Keratinocyte (primary cell): Measurements from ENCODE around the gene PDZRN3. TPM values are rescaled to one million over a fixed set of nuclear protein-coding genes. Genes with fewer than 3 reads are reported as not detected.

Source experiments
- DNase-seq: peaks from one replicate; pipeline ENCODE4 v3.0.0-alpha.2; 2011; ENCODE audit warnings: low read depth, missing footprints, low spot score
- FAIRE-seq: peaks from 2 replicates; lab custom pipeline; 2011; peaks lifted over from hg19 to GRCh38; lab: Jason Lieb, UNC
- H2AFZ ChIP-seq: 2 replicates; pipeline ENCODE4 v1.6.0; 2012; ENCODE audit warnings: low read length, control low read depth, inconsistent platforms; ENCODE audit not compliant: control insufficient read depth
- H3K27ac ChIP-seq: 2 replicates; pipeline ENCODE4 v1.5.1; 2011; ENCODE audit warnings: low read length; ENCODE audit not compliant: control insufficient read depth, insufficient read depth
- H3K27me3 ChIP-seq: 3 replicates; pipeline ENCODE4 v1.6.0; 2011; ENCODE audit warnings: low read length; ENCODE audit not compliant: control insufficient read depth, insufficient read depth; ENCODE audit errors: extremely low read depth
- H3K36me3 ChIP-seq, 2 experiments: 2 replicates in 1 of 2; 3 replicates in 1 of 2; pipeline ENCODE4 v1.5.1; 2011; ENCODE audit warnings: low read length in 2 of 2, mild to moderate bottlenecking in 1 of 2; ENCODE audit not compliant: control insufficient read depth in 2 of 2, insufficient read depth in 2 of 2; ENCODE audit errors: extremely low read depth in 1 of 2
- H3K4me1 ChIP-seq: 3 replicates; pipeline ENCODE4 v1.5.1; 2011; ENCODE audit warnings: low read length; ENCODE audit not compliant: control insufficient read depth, insufficient read depth; ENCODE audit errors: extremely low read depth
- H3K4me2 ChIP-seq: 3 replicates; pipeline ENCODE4 v1.6.0; 2011; ENCODE audit warnings: low read depth, low read length; ENCODE audit not compliant: control insufficient read depth, insufficient read depth; ENCODE audit errors: extremely low read depth
- H3K4me3 ChIP-seq, 3 experiments: fragments of 200-600 bp in 1 of 3; sonication (generic) in 1 of 3; 2 replicates in 2 of 3; 3 replicates in 1 of 3; pipeline ENCODE4 v1.5.1; 2011 to 2016; ENCODE audit warnings: low read length in 3 of 3, mild to moderate bottlenecking in 3 of 3, control low read depth in 2 of 3, inconsistent platforms in 1 of 3, low read depth in 1 of 3, mixed read lengths in 1 of 3, mixed run types in 1 of 3, moderate library complexity in 1 of 3; ENCODE audit not compliant: control insufficient read depth in 2 of 3, insufficient read depth in 2 of 3; ENCODE audit errors: extremely low read depth in 1 of 3
- H3K79me2 ChIP-seq: 2 replicates; pipeline ENCODE4 v1.6.0; 2012; ENCODE audit warnings: low read length; ENCODE audit not compliant: control insufficient read depth, insufficient read depth
- H3K9ac ChIP-seq: 3 replicates; pipeline ENCODE4 v1.6.0; 2011; ENCODE audit warnings: low read length; ENCODE audit not compliant: control insufficient read depth, insufficient read depth; ENCODE audit errors: extremely low read depth
- H3K9me1 ChIP-seq: 3 replicates; pipeline ENCODE4 v1.6.0; 2011; ENCODE audit warnings: low read length; ENCODE audit not compliant: control insufficient read depth, insufficient read depth; ENCODE audit errors: extremely low read depth
- H3K9me3 ChIP-seq: 2 replicates; pipeline ENCODE4 v1.5.1; 2012; ENCODE audit warnings: low read depth, low read length; ENCODE audit not compliant: control insufficient read depth
- H4K20me1 ChIP-seq: 3 replicates; pipeline ENCODE4 v1.6.0; 2011; ENCODE audit warnings: low read length; ENCODE audit not compliant: control insufficient read depth, insufficient read depth; ENCODE audit errors: extremely low read depth
- EZH2 ChIP-seq: IDR thresholded peaks from one replicate; pipeline ENCODE4 v1.6.1; 2012; ENCODE audit warnings: inconsistent platforms, mild to moderate bottlenecking, low read length, moderate library complexity
- dilution Hi-C: fragments of 300-500 bp; cut with MboI; formaldehyde crosslinking; loops from one replicate; pipeline ENCODE4 v1.7.0; 2020; ENCODE audit warnings: low sequenced_read_pairs; ENCODE audit not compliant: extremely low pct_ligation_motif_present
- polyA plus RNA-seq, 5 experiments: library from polyadenylated mRNA; depleted of rRNA in 3 of 5; stranded (reverse) in 3 of 5; stranded (forward) in 1 of 5; unstranded in 1 of 5; fragments of >200 nt; gene quantifications; 1 replicate in 1 of 5; 2 replicates in 3 of 5; 3 replicates in 1 of 5; pipeline versions ENCODE4 v1.2.1 to v1.2.3, GENCODE V29; 2011 to 2012; ENCODE audit warnings: missing spikeins in 2 of 5, low read depth in 1 of 5, low replicate concordance in 1 of 5
- TF ChIP-seq, protein P1 (sequence below), 3 experiments: IDR thresholded peaks in 1 of 3; conservative IDR thresholded peaks in 1 of 3; optimal IDR thresholded peaks in 1 of 3; 2 replicates in 2 of 3; 3 replicates in 1 of 3; pipeline versions ENCODE3 to v1.5.1; 2011; ENCODE audit warnings: low read length in 3 of 3, mild to moderate bottlenecking in 3 of 3, moderate library complexity in 2 of 3, control low read depth in 1 of 3, inconsistent platforms in 1 of 3; ENCODE audit not compliant: insufficient read depth in 2 of 3; ENCODE audit errors: extremely low read depth in 1 of 3

PDZRN3 gene
- polyA plus RNA-seq, 1 donor (not counting 4 experiments of a cell fraction or from before 2014, with no cell fraction given), result not detected

DNA sequence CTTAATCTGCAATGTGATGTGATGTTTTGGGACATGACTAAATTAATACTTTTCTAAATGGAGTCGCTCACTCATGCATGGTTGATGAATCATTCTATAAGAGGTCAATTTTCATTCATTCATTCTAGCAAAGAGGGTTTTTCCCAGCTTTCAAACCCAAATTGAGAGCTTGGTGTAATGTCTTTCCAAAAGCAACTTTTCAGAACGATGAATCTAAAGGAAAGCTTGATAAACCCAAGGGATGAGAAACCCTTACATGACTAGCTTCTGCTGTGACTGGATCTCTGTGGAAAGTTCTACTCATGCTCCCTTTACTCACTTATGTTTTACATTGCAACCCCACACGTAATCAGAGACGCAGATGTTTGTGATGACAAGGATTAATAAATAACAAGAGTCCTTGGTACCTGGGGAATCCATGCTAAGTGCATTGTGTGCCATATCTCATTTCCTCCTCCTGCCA is 47.7 kb downstream of the PDZRN3 start:
- no peaks in the 10 kb centered on the region for H3K36me3 ChIP-seq
- no peak for FAIRE-seq
- DNase-seq, result no peak
- no peak overlapping the region for H2AFZ ChIP-seq
- H3K27me3 ChIP-seq, result no peaks in the 10 kb centered on the region
- no peak overlapping the region for H3K9ac ChIP-seq
- no peak overlapping the region for H3K27ac ChIP-seq
- H3K9me1 ChIP-seq, result no peaks in the 10 kb centered on the region
- H3K79me2 ChIP-seq, result no peaks in the 10 kb centered on the region
- TF ChIP-seq, protein P1, sequence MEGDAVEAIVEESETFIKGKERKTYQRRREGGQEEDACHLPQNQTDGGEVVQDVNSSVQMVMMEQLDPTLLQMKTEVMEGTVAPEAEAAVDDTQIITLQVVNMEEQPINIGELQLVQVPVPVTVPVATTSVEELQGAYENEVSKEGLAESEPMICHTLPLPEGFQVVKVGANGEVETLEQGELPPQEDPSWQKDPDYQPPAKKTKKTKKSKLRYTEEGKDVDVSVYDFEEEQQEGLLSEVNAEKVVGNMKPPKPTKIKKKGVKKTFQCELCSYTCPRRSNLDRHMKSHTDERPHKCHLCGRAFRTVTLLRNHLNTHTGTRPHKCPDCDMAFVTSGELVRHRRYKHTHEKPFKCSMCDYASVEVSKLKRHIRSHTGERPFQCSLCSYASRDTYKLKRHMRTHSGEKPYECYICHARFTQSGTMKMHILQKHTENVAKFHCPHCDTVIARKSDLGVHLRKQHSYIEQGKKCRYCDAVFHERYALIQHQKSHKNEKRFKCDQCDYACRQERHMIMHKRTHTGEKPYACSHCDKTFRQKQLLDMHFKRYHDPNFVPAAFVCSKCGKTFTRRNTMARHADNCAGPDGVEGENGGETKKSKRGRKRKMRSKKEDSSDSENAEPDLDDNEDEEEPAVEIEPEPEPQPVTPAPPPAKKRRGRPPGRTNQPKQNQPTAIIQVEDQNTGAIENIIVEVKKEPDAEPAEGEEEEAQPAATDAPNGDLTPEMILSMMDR (optimal IDR thresholded peaks at IDR 0.05 in 1 of 3, IDR thresholded peaks at IDR 0.05 in 1 of 3, conservative IDR thresholded peaks at IDR 0.05 in 1 of 3; ENCODE audit: extremely low read depth in 1 of 3, insufficient read depth in 2 of 3, low read length in 3 of 3), result no peak
- TF ChIP-seq EZH2, result no peak
- peaks cover 9% of the 10 kb centered on the region for H3K4me1 ChIP-seq
- no peak overlapping the region for H3K4me2 ChIP-seq
- no peaks in the 10 kb centered on the region for H4K20me1 ChIP-seq
- dilution Hi-C loops, result no loop called here
- no peaks in the 10 kb centered on the region for H3K9me3 ChIP-seq
- no peak overlapping the region for H3K4me3 ChIP-seq

DNA sequence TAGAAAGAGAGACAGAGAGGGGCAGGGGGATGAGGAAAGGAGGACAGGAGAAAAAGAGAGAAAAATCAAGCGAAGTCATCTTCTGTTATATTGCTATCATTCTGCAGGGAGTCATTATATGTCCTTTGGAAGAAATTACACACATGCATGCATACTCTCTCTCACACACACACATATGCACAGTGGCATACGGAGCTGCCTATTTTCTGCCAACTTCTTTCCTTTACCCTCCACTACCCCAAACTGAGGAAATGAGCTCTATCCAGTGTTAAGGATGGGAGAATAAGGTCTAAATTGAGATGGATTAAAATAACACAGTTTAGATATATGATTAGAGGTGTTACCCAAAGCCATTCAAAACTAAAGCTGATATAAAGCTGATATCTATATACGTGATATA is 48.8 kb downstream of the PDZRN3 start:
- Histone ChIP-seq H3K9ac (no peak overlapping the region), H3K27me3 (peaks cover 2% of the 10 kb centered on the region), H3K4me3 (no peak overlapping the region), H4K20me1 (no peaks in the 10 kb centered on the region), H3K79me2 (no peaks in the 10 kb centered on the region), H3K4me2 (no peak overlapping the region), H3K9me1 (no peaks in the 10 kb centered on the region), H2AFZ (no peak overlapping the region), H3K36me3 (no peaks in the 10 kb centered on the region), H3K27ac (no peak overlapping the region), H3K9me3 (no peaks in the 10 kb centered on the region), H3K4me1 (peaks cover 9% of the 10 kb centered on the region)
- DNase-seq, result no peak
- dilution Hi-C loops, result no loop called here
- TF ChIP-seq, protein P1 (optimal IDR thresholded peaks at IDR 0.05 in 1 of 3, IDR thresholded peaks at IDR 0.05 in 1 of 3, conservative IDR thresholded peaks at IDR 0.05 in 1 of 3; ENCODE audit: extremely low read depth in 1 of 3, insufficient read depth in 2 of 3, low read length in 3 of 3), result no peak
- TF ChIP-seq EZH2, result no peak
- FAIRE-seq, result no peak
